ENCODE data around the gene TMEM245. TPM values are rescaled to one million over a fixed set of nuclear protein-coding genes. Genes with fewer than 3 reads are reported as not detected.

Gene TMEM245
- total RNA-seq, 1 experiment from 2014 or later = 34.8 TPM

DNA sequence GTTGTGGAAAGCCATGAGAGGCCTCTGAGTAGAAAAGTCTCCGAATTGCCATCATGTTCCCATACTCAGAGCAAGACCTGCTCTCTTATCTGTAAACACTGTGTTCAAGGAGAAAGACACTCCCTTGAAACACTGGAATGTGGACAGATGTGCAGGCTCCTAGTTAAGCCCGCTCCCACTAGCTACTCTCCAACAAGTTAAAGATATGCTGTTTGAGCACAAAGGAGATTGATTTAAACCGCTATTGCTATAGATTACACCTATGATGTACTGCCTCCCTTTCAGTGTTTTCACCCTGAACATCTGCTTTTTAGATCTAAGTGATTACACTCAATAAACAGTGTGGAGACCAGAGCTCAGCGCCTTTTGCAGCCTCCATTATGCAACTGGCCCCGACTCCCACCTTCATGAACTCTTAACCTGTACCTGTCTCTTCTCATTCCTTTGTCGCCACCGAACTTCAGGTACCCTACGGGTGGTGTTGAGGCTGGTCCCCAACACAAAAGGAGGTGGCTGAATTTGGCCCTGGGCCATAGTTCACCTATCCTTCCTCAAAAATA is 47.5 kb downstream of the TMEM245 start:
- RAD21 ChIA-PET (ENCODE audit: low non-redundant PET in 1 of 2, low total read pairs in 2 of 2, uncharacterized antibody in 2 of 2, unreplicated experiment in 2 of 2) = no interaction called here
- TF ChIP-seq, protein P1, sequence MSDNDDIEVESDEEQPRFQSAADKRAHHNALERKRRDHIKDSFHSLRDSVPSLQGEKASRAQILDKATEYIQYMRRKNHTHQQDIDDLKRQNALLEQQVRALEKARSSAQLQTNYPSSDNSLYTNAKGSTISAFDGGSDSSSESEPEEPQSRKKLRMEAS (IDR thresholded peaks at IDR 0.05) = no peak
- TF ChIP-seq FOSL1 (IDR thresholded peaks at IDR 0.05; ENCODE audit: low read depth) (no peak), ELF1 (IDR thresholded peaks at IDR 0.05; ENCODE audit: borderline replicate concordance, low read depth) (no peak), EZH2 (IDR thresholded peaks at IDR 0.05) (no peak), ZFX (IDR thresholded peaks at IDR 0.05) (no peak), YY1 (IDR thresholded peaks at IDR 0.05; ENCODE audit: extremely low read depth, insufficient replicate concordance, low read depth, low read length) (no peak), SRF (IDR thresholded peaks at IDR 0.05; ENCODE audit: low read depth) (no peak), SIN3A (IDR thresholded peaks at IDR 0.05; ENCODE audit: low read depth) (no peak), EZH2phosphoT487 (IDR thresholded peaks at IDR 0.05; ENCODE audit: borderline replicate concordance) (no peak), JUND (IDR thresholded peaks at IDR 0.05) (no peak), TCF7L2 (IDR thresholded peaks at IDR 0.05; ENCODE audit: borderline replicate concordance, extremely low read depth, insufficient read depth, insufficient read length) (no peak), CBX3 (IDR thresholded peaks at IDR 0.05; ENCODE audit: low read depth) (no peak), CEBPB (IDR thresholded peaks at IDR 0.05; ENCODE audit: low read depth) (no peak), RAD21 (IDR thresholded peaks at IDR 0.05; ENCODE audit: low read depth) (no peak), POLR2A (IDR thresholded peaks at IDR 0.05; ENCODE audit: borderline replicate concordance, extremely low read depth, insufficient read depth, insufficient read length) (no peak)
- TF ChIP-seq, protein P2, sequence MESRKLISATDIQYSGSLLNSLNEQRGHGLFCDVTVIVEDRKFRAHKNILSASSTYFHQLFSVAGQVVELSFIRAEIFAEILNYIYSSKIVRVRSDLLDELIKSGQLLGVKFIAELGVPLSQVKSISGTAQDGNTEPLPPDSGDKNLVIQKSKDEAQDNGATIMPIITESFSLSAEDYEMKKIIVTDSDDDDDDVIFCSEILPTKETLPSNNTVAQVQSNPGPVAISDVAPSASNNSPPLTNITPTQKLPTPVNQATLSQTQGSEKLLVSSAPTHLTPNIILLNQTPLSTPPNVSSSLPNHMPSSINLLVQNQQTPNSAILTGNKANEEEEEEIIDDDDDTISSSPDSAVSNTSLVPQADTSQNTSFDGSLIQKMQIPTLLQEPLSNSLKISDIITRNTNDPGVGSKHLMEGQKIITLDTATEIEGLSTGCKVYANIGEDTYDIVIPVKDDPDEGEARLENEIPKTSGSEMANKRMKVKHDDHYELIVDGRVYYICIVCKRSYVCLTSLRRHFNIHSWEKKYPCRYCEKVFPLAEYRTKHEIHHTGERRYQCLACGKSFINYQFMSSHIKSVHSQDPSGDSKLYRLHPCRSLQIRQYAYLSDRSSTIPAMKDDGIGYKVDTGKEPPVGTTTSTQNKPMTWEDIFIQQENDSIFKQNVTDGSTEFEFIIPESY (IDR thresholded peaks at IDR 0.05; ENCODE audit: extremely low read depth, insufficient replicate concordance, low read length) = no peak
- TF ChIP-seq, protein P3, sequence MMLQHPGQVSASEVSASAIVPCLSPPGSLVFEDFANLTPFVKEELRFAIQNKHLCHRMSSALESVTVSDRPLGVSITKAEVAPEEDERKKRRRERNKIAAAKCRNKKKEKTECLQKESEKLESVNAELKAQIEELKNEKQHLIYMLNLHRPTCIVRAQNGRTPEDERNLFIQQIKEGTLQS (IDR thresholded peaks at IDR 0.05) = no peak
- Histone ChIP-seq H2AFZ (ENCODE audit: low read depth, low read length, poor library complexity, severe bottlenecking) (no peak overlapping the region), H3K36me3 (ENCODE audit: control insufficient read depth in 1 of 2, insufficient read depth in 2 of 2, low read length in 2 of 2) (peaks cover 11 to 18% of the 10 kb centered on the region in 2 experiments; a peak in 3 of 4 replicates), H4K20me1 (ENCODE audit: insufficient read depth) (no peaks in the 10 kb centered on the region), H3K4me3 (replicated peaks in 1 of 2; ENCODE audit: low read depth in 1 of 2, low read length in 2 of 2) (no peak overlapping the region), H3K27me3 (ENCODE audit: insufficient read depth, low read length) (no peaks in the 10 kb centered on the region), H3K27ac (ENCODE audit: low read depth, low read length) (no peak overlapping the region), H3K4me1 (ENCODE audit: control insufficient read depth in 1 of 2, insufficient read depth in 2 of 2, low read length in 2 of 2) (peaks cover 0 to 3% of the 10 kb centered on the region in 2 experiments; a peak in 1 of 4 replicates), H3K9me3 (ENCODE audit: control insufficient read depth in 1 of 2, insufficient read depth in 1 of 2, low read depth in 1 of 2, low read length in 2 of 2) (no peaks in the 10 kb centered on the region), H3K4me2 (ENCODE audit: low read length) (no peak overlapping the region), H3K79me2 (ENCODE audit: insufficient read depth, low read length) (no peaks in the 10 kb centered on the region), H3K9me2 (ENCODE audit: insufficient read depth) (no peaks in the 10 kb centered on the region), H3K9ac (ENCODE audit: low read length) (no peak overlapping the region)
- ATAC-seq = no peak
- DNase-seq (ENCODE audit: low read depth, low spot score) = no peak
- POLR2A ChIA-PET = no interaction called here
- no TSS peak for BruUV-seq (replicated peaks)
- intact Hi-C loops (cut with micrococcal nuclease) = no loop called here
- CTCF ChIA-PET = no interaction called here
